NCI-H2196 treated with DMSO at 0.1 percent for 48 hours (cell line): Measurements from ENCODE around the gene STBD1.
"Not testable (repeated sequence)": the region's sequence is repeated elsewhere in the genome, so short reads cannot be mapped to it uniquely, and the experiment has no call there.

Source experiments
- DNase-seq: peaks from one replicate; lab custom pipeline; 2025; ENCODE audit not compliant: unreplicated experiment; lab: John Stamatoyannopoulos, UW

The STBD1 gene

DNA sequence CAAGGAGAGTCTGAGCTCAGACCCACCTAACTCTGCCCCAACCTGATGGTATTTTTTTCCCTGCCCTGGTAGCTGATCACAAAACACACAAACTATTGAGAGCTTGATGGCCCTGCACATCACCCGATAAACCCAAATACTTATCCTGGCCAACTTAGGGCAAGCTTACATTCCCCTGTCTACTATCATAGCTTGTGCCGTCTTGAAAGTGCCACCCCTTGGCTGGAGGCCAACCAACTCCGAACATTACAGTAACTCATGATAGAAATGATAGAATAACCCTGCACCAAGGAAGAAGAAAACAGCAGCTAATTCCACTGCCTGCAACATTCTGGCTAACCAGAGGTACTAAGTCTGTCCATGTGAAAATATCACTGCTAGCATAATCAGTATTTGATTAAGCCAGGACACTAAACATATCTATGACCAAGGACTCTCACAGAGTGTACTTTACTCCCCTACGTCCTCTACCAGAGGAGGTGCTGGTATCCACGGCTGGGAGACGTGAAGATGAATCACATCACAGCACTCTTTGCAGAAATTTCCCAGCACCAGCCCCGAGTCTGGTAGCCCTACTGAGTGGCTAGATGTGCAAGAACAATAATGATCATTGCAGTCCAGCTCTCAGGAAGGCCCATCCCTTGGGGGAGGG, 8.9 kb downstream of the STBD1 start:
- no peak for DNase-seq

DNA sequence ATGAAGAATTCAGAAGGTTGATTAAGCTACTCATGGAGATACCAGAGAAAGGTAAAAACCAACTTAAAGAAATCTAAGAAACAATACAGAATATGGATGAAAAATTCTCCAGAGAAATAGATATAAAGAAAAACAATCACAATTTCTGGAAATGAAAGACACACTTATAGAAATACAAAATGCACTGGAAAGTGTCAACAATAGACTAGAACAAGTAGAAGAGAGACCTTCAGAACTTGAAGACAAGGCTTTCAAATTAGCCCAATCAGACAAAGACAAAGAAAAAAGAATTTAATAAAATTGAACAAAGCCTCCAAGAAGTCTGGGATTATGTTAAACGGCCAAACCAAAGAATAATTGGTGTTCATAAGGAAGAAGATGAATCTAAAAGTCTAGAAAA, 9.6 kb downstream of the STBD1 start:
- DNase-seq, result no peak

GRCh38 chr4:76322236-76322635, 15.7 kb downstream of the STBD1 start:
- DNase-seq, result no peak

DNA sequence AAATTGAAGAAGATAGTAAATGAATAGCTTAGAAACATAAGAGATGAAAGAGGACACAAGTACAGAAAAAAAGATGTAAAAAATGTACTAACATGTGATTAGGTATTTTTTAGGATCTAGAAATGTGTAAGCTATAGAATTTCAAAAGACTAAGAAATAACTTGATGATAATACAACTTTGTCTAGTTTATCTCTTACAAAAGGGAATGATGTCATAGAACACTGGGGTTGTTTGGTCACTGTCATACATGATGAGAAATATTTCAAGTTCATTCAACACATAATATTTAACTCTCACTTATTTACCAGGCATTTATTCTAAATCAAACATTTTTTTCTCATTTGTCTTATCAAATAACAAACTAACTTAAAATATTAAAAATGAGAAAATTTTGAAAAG, 18.5 kb downstream of the STBD1 start:
- no peak for DNase-seq

GRCh38 chr4:76326515-76326914, 20.0 kb downstream of the STBD1 start:
- no peak for DNase-seq

DNA sequence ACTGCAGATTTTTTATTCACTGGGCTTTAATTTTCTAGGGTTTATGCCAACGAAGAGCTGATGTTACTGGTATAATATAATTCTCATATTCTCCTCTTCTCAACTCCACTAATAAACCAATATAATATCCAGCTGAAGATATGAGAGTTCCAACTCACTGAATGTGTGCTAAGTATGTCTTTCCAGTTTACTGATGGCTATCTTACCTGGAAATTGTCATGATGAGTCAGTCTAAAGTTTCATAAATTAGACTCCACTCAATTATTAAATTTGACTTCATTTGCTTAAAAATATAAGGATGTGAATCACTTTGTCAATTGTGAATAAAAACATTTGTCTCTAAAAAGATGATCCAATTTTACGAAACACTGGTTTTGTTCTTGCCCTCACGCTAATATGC, 28.4 kb downstream of the STBD1 start:
- no peak for DNase-seq

DNA sequence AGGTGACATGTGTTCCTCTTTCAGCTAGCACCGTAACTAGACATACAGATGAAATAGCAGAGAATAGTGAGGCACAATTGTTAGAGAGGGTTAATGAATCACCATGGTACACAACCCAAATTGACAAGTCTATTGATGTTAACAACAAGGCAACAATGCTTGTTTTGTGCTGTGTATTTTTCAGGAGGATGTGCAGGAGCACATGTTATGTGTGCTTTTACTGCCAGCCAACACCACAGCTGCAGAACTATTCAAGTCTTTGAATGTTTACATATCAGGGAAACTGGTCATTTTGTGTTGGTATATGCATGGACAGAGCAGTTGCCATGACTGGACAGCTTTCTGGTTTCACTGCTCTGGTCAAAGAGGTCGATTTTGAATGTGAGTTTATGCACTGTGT, 32.8 kb downstream of the STBD1 start:
- DNase-seq, result no peak

DNA sequence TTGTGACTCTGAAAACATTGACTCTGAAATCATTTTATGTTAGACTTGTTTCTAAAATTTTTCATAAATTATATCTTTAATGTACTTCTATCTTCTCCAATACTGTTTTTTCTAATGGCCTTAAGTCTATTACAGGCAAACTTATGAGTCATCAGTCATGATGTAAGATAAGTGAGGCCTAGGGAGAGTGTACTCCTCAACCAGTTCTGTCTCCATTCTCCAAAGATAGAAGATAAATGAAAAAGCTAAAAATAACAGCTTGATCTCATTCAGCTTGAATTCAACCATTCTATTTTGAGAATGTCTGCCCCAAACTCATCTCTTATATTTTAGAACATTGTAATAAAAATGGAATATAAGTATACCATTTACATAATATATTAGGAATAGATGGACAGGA, 34.5 kb downstream of the STBD1 start:
- no peak for DNase-seq

GRCh38 chr4:76342191-76342590, 35.7 kb downstream of the STBD1 start:
- no peak for DNase-seq

GRCh38 chr4:76342803-76343202, 36.3 kb downstream of the STBD1 start:
- DNase-seq, result no peak

GRCh38 chr4:76354517-76355473, 48.3 kb downstream of the STBD1 start:
- DNase-seq, result no peak

DNA sequence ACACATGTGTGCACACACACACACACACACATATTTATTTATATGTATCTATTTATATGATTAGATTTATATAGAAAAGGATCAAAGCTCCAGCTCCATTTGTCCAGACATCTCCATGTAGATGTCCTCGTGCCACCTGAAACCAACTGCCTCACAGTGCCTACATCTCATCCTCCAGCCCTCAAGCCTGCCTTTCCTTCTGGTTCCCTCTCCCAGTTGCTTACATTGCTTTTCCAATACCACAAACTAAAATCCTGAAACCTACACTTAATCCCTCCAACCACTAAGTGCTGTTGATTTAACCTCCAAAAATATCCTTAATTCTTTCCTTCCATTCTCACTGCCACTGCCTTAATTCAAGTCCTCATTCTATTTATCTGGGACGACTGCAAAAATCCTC, 51.4 kb downstream of the STBD1 start:
- DNase-seq, result no peak

GRCh38 chr4:76359881-76360466, 53.4 kb downstream of the STBD1 start:
- not testable (repeated sequence) for DNase-seq
